Epithelial cell of proximal tubule (primary cell): ENCODE data around the gene ADARB1. TPM values are rescaled to one million over a fixed set of nuclear protein-coding genes. Genes with fewer than 3 reads are reported as not detected.

Experiments
- DNase-seq: peaks from one replicate; pipeline ENCODE4 v3.0.0-alpha.2; 2011; ENCODE audit warnings: low read depth
- H3K4me3 ChIP-seq: 2 replicates; pipeline ENCODE4 v1.5.1; 2011; ENCODE audit warnings: low read depth, mild to moderate bottlenecking, low read length
- total RNA-seq: library from RNA; depleted of rRNA; stranded (reverse); fragments of >200 nt; gene quantifications from 2 replicates; pipeline ENCODE4 v1.2.3, GENCODE V29; 2015
- TF ChIP-seq, protein P1 (sequence below): conservative IDR thresholded peaks from 2 replicates; pipeline ENCODE4 v1.5.1; 2012; ENCODE audit warnings: low read depth, mild to moderate bottlenecking, low read length

ADARB1 gene
- total RNA-seq, 1 donor from 2014 or later, result 2.2 TPM

GRCh38 chr21:45246386-45247320, 172.3 kb downstream of the ADARB1 start:
- TF ChIP-seq, protein P1, sequence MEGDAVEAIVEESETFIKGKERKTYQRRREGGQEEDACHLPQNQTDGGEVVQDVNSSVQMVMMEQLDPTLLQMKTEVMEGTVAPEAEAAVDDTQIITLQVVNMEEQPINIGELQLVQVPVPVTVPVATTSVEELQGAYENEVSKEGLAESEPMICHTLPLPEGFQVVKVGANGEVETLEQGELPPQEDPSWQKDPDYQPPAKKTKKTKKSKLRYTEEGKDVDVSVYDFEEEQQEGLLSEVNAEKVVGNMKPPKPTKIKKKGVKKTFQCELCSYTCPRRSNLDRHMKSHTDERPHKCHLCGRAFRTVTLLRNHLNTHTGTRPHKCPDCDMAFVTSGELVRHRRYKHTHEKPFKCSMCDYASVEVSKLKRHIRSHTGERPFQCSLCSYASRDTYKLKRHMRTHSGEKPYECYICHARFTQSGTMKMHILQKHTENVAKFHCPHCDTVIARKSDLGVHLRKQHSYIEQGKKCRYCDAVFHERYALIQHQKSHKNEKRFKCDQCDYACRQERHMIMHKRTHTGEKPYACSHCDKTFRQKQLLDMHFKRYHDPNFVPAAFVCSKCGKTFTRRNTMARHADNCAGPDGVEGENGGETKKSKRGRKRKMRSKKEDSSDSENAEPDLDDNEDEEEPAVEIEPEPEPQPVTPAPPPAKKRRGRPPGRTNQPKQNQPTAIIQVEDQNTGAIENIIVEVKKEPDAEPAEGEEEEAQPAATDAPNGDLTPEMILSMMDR, result no peak
- no peak overlapping the region for H3K4me3 ChIP-seq
- DNase-seq, result no peak

DNA sequence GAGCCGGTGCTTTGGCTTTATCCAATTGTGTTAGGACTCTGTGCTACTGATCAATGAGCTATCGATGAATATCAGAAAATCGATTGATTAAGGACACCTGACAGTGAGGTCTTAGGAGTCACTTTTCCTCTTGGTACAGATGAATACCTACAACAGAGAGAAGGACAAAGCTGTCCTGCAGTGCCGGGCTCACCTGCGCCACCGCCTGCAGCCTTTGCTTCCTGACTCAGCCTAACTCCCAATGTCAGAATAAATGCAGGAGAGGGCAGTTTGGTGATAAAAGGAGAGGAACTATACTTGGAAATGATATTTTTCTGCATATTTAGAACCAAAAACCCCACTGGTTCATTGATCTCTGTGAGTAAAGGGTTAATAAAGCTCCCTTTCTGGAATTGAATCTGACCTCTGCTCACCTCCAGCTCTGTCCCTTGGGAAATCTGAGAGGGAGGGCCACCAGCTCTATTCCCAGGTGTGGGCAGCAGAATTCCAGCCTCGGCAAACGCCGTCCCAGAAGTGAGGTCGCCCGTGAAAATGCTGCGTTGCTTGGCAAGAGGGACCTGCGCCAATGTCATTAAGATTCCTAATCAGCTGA, 174.0 kb downstream of the ADARB1 start:
- DNase-seq, result no peak
- peak overlapping the region; percentile 40 for H3K4me3 ChIP-seq
- TF ChIP-seq, protein P1, result no peak

GRCh38 chr21:45248893-45249381, 174.6 kb downstream of the ADARB1 start:
- DNase-seq, result no peak
- TF ChIP-seq, protein P1, result no peak
- peak overlapping the region; percentile 40 for H3K4me3 ChIP-seq

GRCh38 chr21:45249626-45250025, 175.2 kb downstream of the ADARB1 start:
- no peak overlapping the region for H3K4me3 ChIP-seq
- TF ChIP-seq, protein P1, result no peak
- DNase-seq, result no peak

DNA sequence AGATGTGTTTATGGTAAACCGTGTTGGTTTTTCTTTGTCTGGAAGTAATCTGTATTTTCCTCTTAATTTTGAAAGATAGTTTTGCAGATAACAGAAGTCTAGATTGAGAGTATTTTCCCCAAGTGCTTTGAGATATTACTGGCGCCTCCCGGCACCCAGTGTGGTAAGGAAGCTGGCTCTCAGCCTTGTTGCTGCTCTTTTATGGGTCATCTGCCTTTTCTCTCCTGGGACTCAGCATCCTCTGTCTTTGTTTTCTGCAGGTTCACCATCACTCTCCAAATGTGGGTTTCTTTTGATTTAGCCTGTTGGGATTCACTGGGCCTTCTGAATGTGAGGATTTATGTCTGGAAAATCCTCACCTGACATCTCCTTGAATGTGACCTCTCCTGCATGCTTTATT, 175.9 kb downstream of the ADARB1 start:
- DNase-seq, result no peak
- TF ChIP-seq, protein P1, result no peak
- H3K4me3 ChIP-seq, result no peak overlapping the region

DNA sequence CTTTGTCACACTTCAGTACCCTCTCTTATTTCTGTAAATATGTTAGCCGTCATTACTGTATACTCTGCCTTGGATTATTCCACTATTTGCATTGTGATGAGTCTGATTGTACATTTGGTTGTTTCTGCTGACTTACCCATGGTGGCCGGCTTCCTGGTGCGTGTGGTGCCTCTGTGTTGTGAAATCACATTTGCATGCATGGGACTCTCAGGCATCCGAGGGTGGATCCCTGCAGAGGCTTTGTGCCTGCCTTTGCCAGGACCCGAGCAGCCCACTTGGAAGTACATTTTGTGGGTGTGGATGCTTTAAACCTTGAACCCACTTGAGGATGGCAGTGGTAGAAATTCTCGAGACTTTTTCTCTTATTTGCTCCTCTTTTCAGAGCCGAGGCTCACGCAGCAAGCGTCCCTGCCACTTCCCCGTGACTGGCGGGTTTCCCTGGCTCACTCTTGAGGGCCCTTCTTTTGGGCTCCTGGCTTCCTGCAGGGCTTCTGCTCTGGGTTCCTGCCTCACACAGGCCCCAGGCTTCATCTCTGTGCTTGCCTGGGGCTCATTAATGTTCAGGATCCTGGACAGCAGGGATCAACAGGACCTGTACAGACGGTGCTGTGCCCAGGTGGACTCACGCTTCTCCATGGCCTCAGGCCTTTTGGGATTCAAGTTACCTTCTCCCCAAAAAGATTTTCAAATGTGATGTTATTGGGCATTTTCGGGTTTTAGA, 176.7 kb downstream of the ADARB1 start:
- DNase-seq, result no peak
- TF ChIP-seq, protein P1, result no peak
- no peak overlapping the region for H3K4me3 ChIP-seq
